A549 (cell line): ENCODE data around the gene STMN3. TPM values are rescaled to one million over a fixed set of nuclear protein-coding genes. Genes with fewer than 3 reads are reported as not detected.
"Not testable (repeated sequence)": the region's sequence is repeated elsewhere in the genome, so short reads cannot be mapped to it uniquely, and the experiment has no call there.

Experiments
- ATAC-seq, 2 experiments: fragments of 200-7000 bp in 1 of 2; fragments of >200 bp in 1 of 2; cut with Nextera tagmentation in 1 of 2; cut with Tn5 transposase in 1 of 2; 3 replicates each; pipeline versions ENCODE4 v1.8.0 to v1.9.1; 2018 to 2020; ENCODE audit warnings: mild to moderate bottlenecking in 1 of 2, moderate library complexity in 1 of 2
- CTCF ChIA-PET: fragments of 300-600 bp; sonication (Branson Sonifier 250); formaldehyde crosslinking; extraction: SDS; loops from one replicate; lab custom pipeline; 2021; ENCODE audit warnings: antibody characterized with exemption, inconsistent platforms; lab: Yijun Ruan, JAX
- POLR2A ChIA-PET: fragments of 350-600 bp; formaldehyde crosslinking; extraction: SDS; loops from one replicate; lab custom pipeline; 2021; ENCODE audit warnings: antibody characterized with exemption, inconsistent platforms; lab: Yijun Ruan, JAX
- DNase-seq, 2 experiments: peaks; one replicate each; pipeline versions ENCODE4 v3.0.0 to v3.0.0-alpha.2; 2011 to 2016; ENCODE audit warnings: low read depth in 1 of 2, low spot score in 1 of 2
- FAIRE-seq: peaks from 2 replicates; lab custom pipeline; 2011; peaks lifted over from hg19 to GRCh38; lab: Jason Lieb, UNC
- H3K27ac ChIP-seq, 2 experiments: fragments of >200 bp; sonication (Bioruptor Twin); formaldehyde crosslinking; 3 replicates each; pipeline ENCODE4 v1.5.1; 2016 to 2017
- H3K4me1 ChIP-seq: fragments of >200 bp; sonication (Bioruptor Twin); formaldehyde crosslinking; 3 replicates; pipeline ENCODE4 v1.6.1; 2016
- H3K4me2 ChIP-seq: fragments of >200 bp; sonication (Bioruptor Twin); formaldehyde crosslinking; 3 replicates; pipeline ENCODE4 v1.6.1; 2016
- H3K4me3 ChIP-seq: fragments of >200 bp; sonication (Bioruptor Twin); formaldehyde crosslinking; 3 replicates; pipeline ENCODE4 v1.5.1; 2016
- H3K9me3 ChIP-seq: fragments of >200 bp; sonication (Bioruptor Twin); formaldehyde crosslinking; 3 replicates; pipeline ENCODE4 v1.6.1; 2016
- ATOH8 ChIP-seq: fragments of 250-450 bp; sonication (Bioruptor Pico); IDR thresholded peaks from 2 replicates; pipeline ENCODE4 v1.5.0; 2020; ENCODE audit warnings: low read depth, mild to moderate bottlenecking, moderate library complexity
- BHLHE40 ChIP-seq: IDR thresholded peaks from 2 replicates; pipeline ENCODE4 v1.6.1; 2012; ENCODE audit warnings: low read depth, low read length, inconsistent platforms
- EHF ChIP-seq: fragments of 250-450 bp; sonication (Bioruptor Pico); IDR thresholded peaks from 2 replicates; pipeline ENCODE4 v1.5.0; 2020; ENCODE audit warnings: mild to moderate bottlenecking
- FOSB ChIP-seq: fragments of 250-450 bp; sonication (Bioruptor Pico); IDR thresholded peaks from 2 replicates; pipeline ENCODE4 v1.5.0; 2020; ENCODE audit warnings: mild to moderate bottlenecking, moderate library complexity
- HDAC2 ChIP-seq: fragments of 200-600 bp; sonication (generic); IDR thresholded peaks from 2 replicates; pipeline ENCODE4 v1.6.1; 2016
- HOXA7 ChIP-seq: fragments of 250-450 bp; sonication (Bioruptor Pico); IDR thresholded peaks from 2 replicates; pipeline ENCODE4 v1.5.0; 2020; ENCODE audit warnings: mild to moderate bottlenecking, moderate library complexity
- HOXB13 ChIP-seq: fragments of 250-450 bp; sonication (Bioruptor Pico); IDR thresholded peaks from 2 replicates; pipeline ENCODE4 v1.5.0; 2020; ENCODE audit warnings: low read depth, mild to moderate bottlenecking, moderate library complexity
- HOXB5 ChIP-seq: fragments of 250-450 bp; sonication (Bioruptor Pico); IDR thresholded peaks from 2 replicates; pipeline ENCODE4 v1.5.0; 2020; ENCODE audit warnings: mild to moderate bottlenecking, moderate library complexity
- JUN ChIP-seq, 2 experiments: fragments of >200 bp; sonication (Bioruptor Twin); formaldehyde crosslinking; IDR thresholded peaks; 2 replicates in 1 of 2; 3 replicates in 1 of 2; pipeline ENCODE4 v1.6.1; 2016 to 2017
- KDM5A ChIP-seq: fragments of 200-600 bp; sonication (generic); IDR thresholded peaks from 2 replicates; pipeline ENCODE4 v1.6.1; 2016; ENCODE audit warnings: antibody characterized with exemption, mild to moderate bottlenecking
- MAFK ChIP-seq: fragments of 450-650 bp; IDR thresholded peaks from 2 replicates; pipeline ENCODE4 v1.6.1; 2014; ENCODE audit not compliant: partially characterized antibody
- MAX ChIP-seq: IDR thresholded peaks from 2 replicates; pipeline ENCODE4 v1.6.1; 2012
- MAZ ChIP-seq: fragments of 150-350 bp; IDR thresholded peaks from 2 replicates; pipeline ENCODE4 v1.6.1; 2014; ENCODE audit warnings: antibody characterized with exemption, low read depth, low read length, borderline replicate concordance
- NPAS2 ChIP-seq: fragments of 250-450 bp; sonication (Bioruptor Pico); IDR thresholded peaks from 2 replicates; pipeline ENCODE4 v1.8.0; 2022; ENCODE audit warnings: mild to moderate bottlenecking, moderate library complexity, borderline replicate concordance
- POLR2AphosphoS2 ChIP-seq: conservative IDR thresholded peaks from 2 replicates; pipeline ENCODE4 v1.6.1; 2012; ENCODE audit warnings: low read length, improper control_type of control experiment, inconsistent platforms
- SREBF2 ChIP-seq: fragments of 450-650 bp; IDR thresholded peaks from 2 replicates; pipeline ENCODE4 v1.6.1; 2014; ENCODE audit warnings: mild to moderate bottlenecking, moderate library complexity
- TFCP2L1 ChIP-seq: fragments of 250-450 bp; sonication (Bioruptor Pico); IDR thresholded peaks from 2 replicates; pipeline ENCODE4 v1.5.0; 2021; ENCODE audit warnings: mild to moderate bottlenecking
- USF2 ChIP-seq: fragments of 450-650 bp; IDR thresholded peaks from 2 replicates; pipeline ENCODE4 v1.6.1; 2014; ENCODE audit warnings: antibody characterized with exemption
- ZNF302 ChIP-seq: fragments of 250-450 bp; sonication (Bioruptor Pico); IDR thresholded peaks from 2 replicates; pipeline ENCODE4 v1.9.0; 2021; ENCODE audit warnings: inconsistent platforms, mild to moderate bottlenecking, moderate library complexity
- WGBS: methylation state at CpG from one replicate; pipeline ENCODE4 v1.1.6; 2017; ENCODE audit errors: missing lambda C conversion rate; 5-methylcytosine and 5-hydroxymethylcytosine counted together
- polyA plus RNA-seq, 4 experiments: library from polyadenylated mRNA; depleted of rRNA in 3 of 4; stranded (reverse); fragments of >200 nt; fragmentation: RNase III in 1 of 4; extraction: RNeasy Plus Mini Kit Qiagen cat#74134 plus additional on column Dnase treatment in 1 of 4; gene quantifications; 2 replicates in 3 of 4; 3 replicates in 1 of 4; pipeline ENCODE4 v1.2.3, GENCODE V29; 2011 to 2017
- TF ChIP-seq, protein P1 (sequence below): fragments of 200-600 bp; sonication (generic); IDR thresholded peaks from 2 replicates; pipeline ENCODE4 v1.6.1; 2016; ENCODE audit warnings: antibody characterized with exemption, mild to moderate bottlenecking, moderate library complexity
- TF ChIP-seq, protein P2 (sequence below): fragments of 150-350 bp; IDR thresholded peaks from 2 replicates; pipeline ENCODE4 v1.6.1; 2014; ENCODE audit warnings: low read depth, mild to moderate bottlenecking, low read length

Gene STMN3
- polyA plus RNA-seq, 2 of the 4 experiments (the other 2 are of a cell fraction) = 2.8 to 3.2 TPM

DNA sequence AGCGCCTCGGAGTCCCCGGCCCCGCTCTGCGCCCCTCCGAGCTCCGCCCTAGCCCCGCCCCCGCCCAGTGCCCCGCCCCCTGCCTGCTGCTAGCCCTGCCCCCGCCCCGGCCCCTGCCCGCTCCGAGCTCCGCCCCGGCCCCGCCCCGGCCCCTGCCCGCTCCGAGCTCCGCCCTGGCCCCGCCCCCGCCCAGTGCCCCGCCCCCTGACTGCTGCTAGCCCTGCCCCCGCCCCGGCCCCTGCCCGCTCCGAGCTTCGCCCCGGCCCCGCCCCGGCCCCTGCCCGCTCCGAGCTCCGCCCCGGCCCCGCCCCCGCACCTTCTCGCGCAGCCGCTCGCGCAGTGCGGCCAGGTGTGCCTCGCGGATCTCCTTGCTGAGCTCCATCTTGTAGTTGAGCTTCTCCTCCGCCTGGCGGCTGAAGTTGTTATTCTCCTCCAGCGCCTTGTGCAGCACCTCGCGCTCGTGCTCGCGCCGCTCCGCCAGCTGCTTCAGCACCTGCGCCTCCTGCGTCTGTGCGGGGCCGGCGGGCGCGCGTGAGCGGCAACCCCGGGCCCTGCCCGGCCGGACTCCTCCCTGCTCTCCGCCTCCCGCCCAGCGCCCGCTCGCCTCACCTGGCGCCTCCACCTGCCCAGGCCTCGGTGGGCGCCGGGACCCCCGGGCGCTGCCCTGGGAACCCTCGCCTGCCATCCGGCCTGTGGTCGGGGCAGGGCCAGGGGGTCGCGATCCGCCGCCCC is 11.3 kb downstream of the STMN3 start (continued):
- TF ChIP-seq POLR2AphosphoS2 = no peak
- no peak for TF ChIP-seq BHLHE40
- no peak for TF ChIP-seq FOSB (CRISPR knock-in tag)
- no peak for TF ChIP-seq USF2
- TF ChIP-seq, protein P1, sequence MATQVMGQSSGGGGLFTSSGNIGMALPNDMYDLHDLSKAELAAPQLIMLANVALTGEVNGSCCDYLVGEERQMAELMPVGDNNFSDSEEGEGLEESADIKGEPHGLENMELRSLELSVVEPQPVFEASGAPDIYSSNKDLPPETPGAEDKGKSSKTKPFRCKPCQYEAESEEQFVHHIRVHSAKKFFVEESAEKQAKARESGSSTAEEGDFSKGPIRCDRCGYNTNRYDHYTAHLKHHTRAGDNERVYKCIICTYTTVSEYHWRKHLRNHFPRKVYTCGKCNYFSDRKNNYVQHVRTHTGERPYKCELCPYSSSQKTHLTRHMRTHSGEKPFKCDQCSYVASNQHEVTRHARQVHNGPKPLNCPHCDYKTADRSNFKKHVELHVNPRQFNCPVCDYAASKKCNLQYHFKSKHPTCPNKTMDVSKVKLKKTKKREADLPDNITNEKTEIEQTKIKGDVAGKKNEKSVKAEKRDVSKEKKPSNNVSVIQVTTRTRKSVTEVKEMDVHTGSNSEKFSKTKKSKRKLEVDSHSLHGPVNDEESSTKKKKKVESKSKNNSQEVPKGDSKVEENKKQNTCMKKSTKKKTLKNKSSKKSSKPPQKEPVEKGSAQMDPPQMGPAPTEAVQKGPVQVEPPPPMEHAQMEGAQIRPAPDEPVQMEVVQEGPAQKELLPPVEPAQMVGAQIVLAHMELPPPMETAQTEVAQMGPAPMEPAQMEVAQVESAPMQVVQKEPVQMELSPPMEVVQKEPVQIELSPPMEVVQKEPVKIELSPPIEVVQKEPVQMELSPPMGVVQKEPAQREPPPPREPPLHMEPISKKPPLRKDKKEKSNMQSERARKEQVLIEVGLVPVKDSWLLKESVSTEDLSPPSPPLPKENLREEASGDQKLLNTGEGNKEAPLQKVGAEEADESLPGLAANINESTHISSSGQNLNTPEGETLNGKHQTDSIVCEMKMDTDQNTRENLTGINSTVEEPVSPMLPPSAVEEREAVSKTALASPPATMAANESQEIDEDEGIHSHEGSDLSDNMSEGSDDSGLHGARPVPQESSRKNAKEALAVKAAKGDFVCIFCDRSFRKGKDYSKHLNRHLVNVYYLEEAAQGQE = no peak
- no peak for TF ChIP-seq KDM5A
- TF ChIP-seq, all 56 proteins: peak for 5

- ATAC-seq (peak; percentile 18 to 61; a peak in 4 of 6 replicates), FAIRE-seq (no peak), DNase-seq (peak in 1 of 2 experiments; percentile 17)
- peaks cover 9% of the 10 kb centered on the region; the same call in 2 of the 3 replicates for H3K4me1 ChIP-seq
- POLR2A ChIA-PET = interaction anchor here (0.8 to 2.3 kb wide), 9 partner anchors 9 to 224 kb away, joined by 4 to 18 read pairs (median 5); partner anchors contain the start of genes GMEB2, HELZ2, PPDPF and RTEL1
- WGBS = 52% methylated on average over 27 of the region's 47 CpGs
- peak overlapping the region; percentile 29 for H3K4me3 ChIP-seq
- CTCF ChIA-PET = interaction anchor here (0.6 to 2.1 kb wide), 12 partner anchors 9 to 397 kb away, joined by 3 to 12 read pairs (median 3); partner anchors contain the start of gene STMN3
- 0 out of 5 replicates have a peak, but pooled peaks of 1 of the 2 experiments have one; percentile 23 for TF ChIP-seq JUN (IDR thresholded peaks at IDR 0.05)
- TF ChIP-seq, protein P2, sequence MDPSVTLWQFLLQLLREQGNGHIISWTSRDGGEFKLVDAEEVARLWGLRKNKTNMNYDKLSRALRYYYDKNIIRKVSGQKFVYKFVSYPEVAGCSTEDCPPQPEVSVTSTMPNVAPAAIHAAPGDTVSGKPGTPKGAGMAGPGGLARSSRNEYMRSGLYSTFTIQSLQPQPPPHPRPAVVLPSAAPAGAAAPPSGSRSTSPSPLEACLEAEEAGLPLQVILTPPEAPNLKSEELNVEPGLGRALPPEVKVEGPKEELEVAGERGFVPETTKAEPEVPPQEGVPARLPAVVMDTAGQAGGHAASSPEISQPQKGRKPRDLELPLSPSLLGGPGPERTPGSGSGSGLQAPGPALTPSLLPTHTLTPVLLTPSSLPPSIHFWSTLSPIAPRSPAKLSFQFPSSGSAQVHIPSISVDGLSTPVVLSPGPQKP = no peak
- H3K9me3 ChIP-seq = no peaks in the 10 kb centered on the region
- H3K27ac ChIP-seq = peak overlapping the region; percentile 1 to 80; a peak in 3 of 6 replicates
- H3K4me2 ChIP-seq = peak overlapping the region; percentile 63
Observed at GRCh38 chr20:63641146-63641791, 12.0 kb downstream of the STMN3 start.

- ATAC-seq, H3K4me3 ChIP-seq, H3K4me1 ChIP-seq, FAIRE-seq, CTCF ChIA-PET, H3K27ac ChIP-seq, DNase-seq, H3K9me3 ChIP-seq, H3K4me2 ChIP-seq: not testable (repeated sequence)
- POLR2A ChIA-PET = interaction anchor here (2.3 kb wide), 1 partner anchor 14 kb away, joined by 18 read pairs; the partner anchor contains the start of gene GMEB2
- WGBS = 83% methylated on average over 7 of the region's 17 CpGs
Observed at GRCh38 chr20:63640686-63641085, 12.5 kb downstream of the STMN3 start.

DNA sequence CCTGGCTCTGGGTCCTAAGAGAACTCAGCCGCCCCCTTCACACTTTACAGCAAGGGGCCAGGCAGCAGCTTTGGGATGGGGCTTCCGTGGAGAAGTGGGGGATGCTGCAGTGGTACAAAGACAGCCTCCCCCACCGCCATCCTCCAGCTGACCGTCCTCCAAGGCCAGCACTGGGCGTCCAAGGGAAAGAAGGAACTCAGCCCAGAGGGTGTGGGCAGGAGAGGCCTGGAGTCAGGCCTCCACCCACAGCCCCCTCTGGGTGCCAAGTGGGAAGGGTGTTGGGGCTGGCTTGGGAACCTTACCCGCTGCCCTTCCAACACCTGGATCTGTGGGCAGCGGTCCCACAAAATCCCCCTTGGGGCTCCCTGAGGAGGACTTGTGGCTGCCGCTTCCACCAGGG is 13.1 kb downstream of the STMN3 start:
- ChIA-PET CTCF (no interaction called here), POLR2A (no interaction called here)
- Histone ChIP-seq H3K9me3 (no peaks in the 10 kb centered on the region), H3K27ac (no peak overlapping the region), H3K4me3 (no peak overlapping the region), H3K4me2 (no peak overlapping the region), H3K4me1 (peaks cover 9% of the 10 kb centered on the region; the same call in 2 of the 3 replicates)
- DNase-seq (no peak), FAIRE-seq (no peak), ATAC-seq (no peak)
- WGBS = 96% methylated on average over 4 of the region's 8 CpGs
- TF ChIP-seq MAZ = no peak
- no peak for TF ChIP-seq FOSB (CRISPR knock-in tag)
- TF ChIP-seq NPAS2 = no peak
- TF ChIP-seq SREBF2 = no peak
- no peak for TF ChIP-seq JUN (IDR thresholded peaks at IDR 0.05)
- no peak for TF ChIP-seq MAFK
- no peak for TF ChIP-seq EHF
- TF ChIP-seq ZNF302 = no peak
- TF ChIP-seq HDAC2 = no peak
- no peak for TF ChIP-seq HOXA7
- TF ChIP-seq USF2 = no peak
- no peak for TF ChIP-seq HOXB13 (CRISPR knock-in tag)
- TF ChIP-seq TFCP2L1 (CRISPR knock-in tag) = no peak
- no peak for TF ChIP-seq MAX
- no peak for TF ChIP-seq ATOH8 (CRISPR knock-in tag)
- TF ChIP-seq HOXB5 (CRISPR knock-in tag) = no peak
